Prostate gland (tissue), 2 donors: Measurements from ENCODE around the gene KCNJ18. TPM values are rescaled to one million over a fixed set of nuclear protein-coding genes. Genes with fewer than 3 reads are reported as not detected.
"Not testable (repeated sequence)": the region's sequence is repeated elsewhere in the genome, so short reads cannot be mapped to it uniquely, and the experiment has no call there.

Experiments used
- DNase-seq: peaks from one replicate; pipeline ENCODE4 v3.0.0-alpha.2; 2019; ENCODE audit warnings: low spot score
- H3K27ac ChIP-seq, 2 donors: fragments of 200-600 bp; sonication (generic); 2 replicates each; pipeline ENCODE4 v1.5.1; 2017 to 2019
- H3K27me3 ChIP-seq: fragments of 200-600 bp; sonication (generic); replicated peaks from 2 replicates; pipeline ENCODE4 v1.5.1; 2019; ENCODE audit not compliant: insufficient read depth
- H3K36me3 ChIP-seq, 2 donors: fragments of 200-600 bp; sonication (generic); 1 replicate in 1 of 2; 2 replicates in 1 of 2; pipeline versions ENCODE4 v1.5.1 to v1.8.1; 2017 to 2019
- H3K4me1 ChIP-seq: fragments of 200-600 bp; sonication (generic); replicated peaks from 2 replicates; pipeline ENCODE4 v1.5.1; 2019
- H3K4me3 ChIP-seq, 2 donors: fragments of 200-600 bp; sonication (generic); 2 replicates each; pipeline ENCODE4 v1.5.1; 2017 to 2019
- H3K9me3 ChIP-seq: fragments of 200-600 bp; sonication (generic); 2 replicates; pipeline ENCODE4 v1.5.1; 2017
- CTCF ChIP-seq, 4 experiments: fragments of 200-600 bp in 2 of 4; fragments of 450-650 bp in 2 of 4; sonication (generic) in 2 of 4; IDR thresholded peaks; 1 replicate in 3 of 4; 2 replicates in 1 of 4; pipeline ENCODE4 v1.5.1; 2016 to 2019; ENCODE audit warnings: antibody characterized with exemption in 4 of 4, mild to moderate bottlenecking in 2 of 4, moderate library complexity in 2 of 4
- POLR2A ChIP-seq: fragments of 450-650 bp; IDR thresholded peaks from one replicate; pipeline ENCODE4 v1.6.1; 2016; ENCODE audit warnings: antibody characterized with exemption, mild to moderate bottlenecking
- POLR2AphosphoS5 ChIP-seq: sonication (generic); formaldehyde crosslinking; IDR thresholded peaks from one replicate; pipeline ENCODE4 v1.6.1; 2017; ENCODE audit warnings: antibody characterized with exemption
- WGBS: methylation state at CpG from one replicate; pipeline ENCODE4 v1.1.5; 2018; 5-methylcytosine and 5-hydroxymethylcytosine counted together
- intact Hi-C: fragments of 100-400 bp; cut with DNase I; formaldehyde crosslinking; loops from one replicate; pipeline ENCODE4 v1.14.2; 2022
- total RNA-seq, 2 donors: library from RNA; depleted of rRNA; stranded (reverse); fragments of >200 nt; gene quantifications; one replicate each; pipeline ENCODE4 v1.1.0, GENCODE V29; 2016

Gene KCNJ18
- total RNA-seq, 2 donors from 2014 or later: not detected

GRCh38 chr17:21689604-21690003 is 2.7 kb upstream of the KCNJ18 start:
- no peaks in the 10 kb centered on the region for H3K36me3 ChIP-seq
- no peak for TF ChIP-seq CTCF (IDR thresholded peaks at IDR 0.05)
- TF ChIP-seq POLR2AphosphoS5: no peak
- no peak for TF ChIP-seq POLR2A
- no peak for DNase-seq
- H3K27ac ChIP-seq: no peak overlapping the region
- no peaks in the 10 kb centered on the region for H3K9me3 ChIP-seq
- 73% methylated on average over 7 of the region's 7 CpGs for WGBS
- intact Hi-C loops: no loop called here
- no peaks in the 10 kb centered on the region for H3K27me3 ChIP-seq
- H3K4me1 ChIP-seq: no peaks in the 10 kb centered on the region
- H3K4me3 ChIP-seq: no peak overlapping the region

GRCh38 chr17:21690811-21691210 is 1.5 kb upstream of the KCNJ18 start:
- H3K27ac ChIP-seq, intact Hi-C loops, H3K36me3 ChIP-seq, H3K27me3 ChIP-seq, DNase-seq, H3K4me1 ChIP-seq, H3K9me3 ChIP-seq, H3K4me3 ChIP-seq: not testable (repeated sequence)
- 73% methylated on average over 2 of the region's 2 CpGs for WGBS

GRCh38 chr17:21691481-21691880 is 842 bp upstream of the KCNJ18 start:
- intact Hi-C loops, H3K9me3 ChIP-seq, H3K36me3 ChIP-seq, H3K4me1 ChIP-seq, H3K27ac ChIP-seq, DNase-seq, H3K4me3 ChIP-seq, H3K27me3 ChIP-seq: not testable (repeated sequence)
- WGBS: 83% methylated on average over 5 of the region's 6 CpGs

- 69% methylated on average over 12 of the region's 12 CpGs for WGBS
Measured at GRCh38 chr17:21692704-21693065, 362 bp downstream of the KCNJ18 start.

GRCh38 chr17:21693391-21693796 is 1.1 kb downstream of the KCNJ18 start:
- H3K27me3 ChIP-seq, H3K4me3 ChIP-seq, H3K9me3 ChIP-seq, H3K4me1 ChIP-seq, DNase-seq, H3K27ac ChIP-seq, intact Hi-C loops, H3K36me3 ChIP-seq: not testable (repeated sequence)
- 59% methylated on average over 6 of the region's 6 CpGs for WGBS

More at GRCh38 chr17:21692704-21693065, 362 bp downstream of the KCNJ18 start:
- intact Hi-C loops, H3K27ac ChIP-seq, H3K4me1 ChIP-seq, DNase-seq, H3K4me3 ChIP-seq, H3K36me3 ChIP-seq, H3K27me3 ChIP-seq, H3K9me3 ChIP-seq: not testable (repeated sequence)

- H3K9me3 ChIP-seq, H3K27me3 ChIP-seq, H3K4me1 ChIP-seq, H3K4me3 ChIP-seq, H3K27ac ChIP-seq, H3K36me3 ChIP-seq, intact Hi-C loops, DNase-seq: not testable (repeated sequence)
- 78% methylated on average over 4 of the region's 4 CpGs for WGBS
Measured at GRCh38 chr17:21693937-21694336, 1.6 kb downstream of the KCNJ18 start.

GRCh38 chr17:21696227-21696626 is 3.9 kb downstream of the KCNJ18 start:
- H3K36me3 ChIP-seq, H3K4me1 ChIP-seq, H3K27me3 ChIP-seq, H3K27ac ChIP-seq, intact Hi-C loops, H3K4me3 ChIP-seq, H3K9me3 ChIP-seq, DNase-seq: not testable (repeated sequence)
- WGBS: 97% methylated on average over 3 of the region's 3 CpGs

- H3K27ac ChIP-seq, H3K27me3 ChIP-seq, H3K4me1 ChIP-seq, intact Hi-C loops, DNase-seq, H3K4me3 ChIP-seq, H3K9me3 ChIP-seq, H3K36me3 ChIP-seq: not testable (repeated sequence)
- 61% methylated on average over 7 of the region's 7 CpGs for WGBS
Measured at GRCh38 chr17:21696842-21697507, 4.7 kb downstream of the KCNJ18 start.

- H3K27ac ChIP-seq, H3K9me3 ChIP-seq, H3K4me1 ChIP-seq, intact Hi-C loops, DNase-seq, H3K36me3 ChIP-seq, H3K4me3 ChIP-seq, H3K27me3 ChIP-seq: not testable (repeated sequence)
- WGBS: 21% methylated on average over 1 of the region's 1 CpG
Measured at GRCh38 chr17:21697508-21697860, 5.2 kb downstream of the KCNJ18 start.

GRCh38 chr17:21698437-21699075 is 6.2 kb downstream of the KCNJ18 start:
- 75% methylated on average over 19 of the region's 20 CpGs for WGBS
- H3K27ac ChIP-seq, H3K9me3 ChIP-seq, H3K4me3 ChIP-seq, intact Hi-C loops, H3K36me3 ChIP-seq, DNase-seq, H3K27me3 ChIP-seq, H3K4me1 ChIP-seq: not testable (repeated sequence)

- H3K27me3 ChIP-seq, DNase-seq, intact Hi-C loops, H3K9me3 ChIP-seq, H3K4me1 ChIP-seq, H3K4me3 ChIP-seq, H3K27ac ChIP-seq, H3K36me3 ChIP-seq: not testable (repeated sequence)
- WGBS: 69% methylated on average over 4 of the region's 4 CpGs
Measured at GRCh38 chr17:21699124-21699523, 6.8 kb downstream of the KCNJ18 start.
